Heart left ventricle (tissue), 13 donors: ENCODE results near the gene IRX2.

ENCODE experiments used
- CTCF ChIP-seq, 12 donors: fragments of 200-600 bp; sonication (generic) in 4 of 12; IDR thresholded peaks; one replicate each; pipeline versions ENCODE4 v1.5.0 to v1.8.0; 2018 to 2022; ENCODE audit warnings: antibody characterized with exemption in 12 of 12, mild to moderate bottlenecking in 5 of 12
- POLR2A ChIP-seq, 2 donors: fragments of 450-650 bp; IDR thresholded peaks; one replicate each; pipeline ENCODE4 v1.6.1; 2017; ENCODE audit warnings: antibody characterized with exemption in 2 of 2, mild to moderate bottlenecking in 2 of 2, moderate library complexity in 2 of 2
- donor health status: ischemic (EF 13 %, LVEDD 7.1; RV severe dilation, severe dysfunction).
- donor health status: DM: no; HTN: yes; CAD: no.
- donor health status: DM: no; HTN: no; CAD: no.
- donor health status: ischemic (EF 25% LVEDD 6.9; RV normal size, moderate dysfunction).
- donor health status: ischemic (EF 25% LVEDD 5.7; RV mildly dilated, moderate dysfunction).
- donor health status: ischemic (EF 35%, LVEDD 5.7; RV mildly dilated, moderate dysfunction).
- donor health status: nonischemic (EF 11% LVEDD 7.7; RV severe dilation, severe dysfunction).
- donor health status: DM: yes; HTN: yes; CAD: no.
- donor health status: PGD.
- donor health status: ischemic (EF 29% LVEDD 5.4; RV normal size, mild dysfunction).
- donor health status: nonischemic (EF 23%, LVEDD 6.1; RV moderate dilation, normal function).

DNA sequence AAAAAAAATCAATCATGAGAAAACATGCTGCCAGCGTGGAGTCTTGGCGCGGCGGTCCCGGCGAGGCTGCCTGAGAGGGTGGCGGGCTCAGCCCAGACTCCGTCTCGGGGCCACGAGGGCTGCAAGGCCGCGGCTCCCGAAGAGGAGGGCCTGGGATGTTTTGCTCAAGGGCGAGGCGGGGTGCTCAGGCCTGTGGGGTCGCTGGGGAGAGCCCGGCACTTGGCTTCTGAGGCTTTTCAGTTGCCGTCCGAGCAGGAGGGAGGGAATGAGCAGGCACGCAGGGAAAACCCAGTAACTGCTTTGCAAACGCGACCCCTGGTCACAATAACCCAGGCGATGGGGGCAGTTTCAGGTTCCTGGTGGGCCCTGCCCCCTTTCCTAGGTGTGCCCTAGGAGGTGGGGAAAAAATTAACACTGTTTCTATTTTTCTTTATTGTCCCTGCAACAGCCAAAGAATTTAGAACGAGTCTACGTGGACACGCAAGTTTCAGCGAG lies 3.2 kb upstream of the IRX2 start:
- TF ChIP-seq CTCF (IDR thresholded peaks at IDR 0.05): no peak
- TF ChIP-seq POLR2A (IDR thresholded peaks at IDR 0.05): no peak
